Naive thymus-derived CD4-positive, alpha-beta T cell (primary cell): ENCODE measurements around the gene DCP1A. TPM values are rescaled to one million over a fixed set of nuclear protein-coding genes. Genes with fewer than 3 reads are reported as not detected.

Experiments
- ATAC-seq: fragments of 150-1000 bp; cut with Tn5 transposase; 2 replicates; pipeline ENCODE4 v1.10.0; 2021; ENCODE audit warnings: mild to moderate bottlenecking, moderate library complexity
- CTCF ChIA-PET: fragments of 350-600 bp; sonication (Branson Sonifier 250); formaldehyde crosslinking; loops from one replicate; lab custom pipeline; 2021; ENCODE audit warnings: antibody characterized with exemption; lab: Charles Lee
- POLR2A ChIA-PET: fragments of 350-600 bp; sonication (Branson Sonifier 250); formaldehyde crosslinking; loops from one replicate; lab custom pipeline; 2021; ENCODE audit warnings: antibody characterized with exemption, inconsistent platforms; lab: Charles Lee
- DNase-seq, 9 donors: peaks; one replicate each; pipeline versions ENCODE4 v3.0.0 to v3.0.0-alpha.2; 2020 to 2022; ENCODE audit warnings: mixed read lengths in 1 of 9
- H3K27ac ChIP-seq: one replicate; pipeline ENCODE4 v1.7.0; 2013; ENCODE audit warnings: mild to moderate bottlenecking, low read depth, low read length, moderate library complexity
- H3K27me3 ChIP-seq, 2 donors: one replicate each; pipeline ENCODE4 v1.7.0; 2013; ENCODE audit warnings: low read length in 2 of 2, mild to moderate bottlenecking in 2 of 2, moderate library complexity in 2 of 2; ENCODE audit not compliant: control insufficient read depth in 2 of 2, insufficient read depth in 2 of 2
- H3K36me3 ChIP-seq, 3 experiments: 1 replicate in 2 of 3; 2 replicates in 1 of 3; pipeline ENCODE4 v1.7.0; 2013; ENCODE audit warnings: low read length in 3 of 3, mild to moderate bottlenecking in 3 of 3, moderate library complexity in 1 of 3; ENCODE audit not compliant: insufficient read depth in 3 of 3, control insufficient read depth in 2 of 3
- H3K4me1 ChIP-seq, 2 donors: one replicate each; pipeline ENCODE4 v1.7.0; 2013; ENCODE audit warnings: low read length in 2 of 2, mild to moderate bottlenecking in 2 of 2, moderate library complexity in 1 of 2; ENCODE audit not compliant: control insufficient read depth in 2 of 2, insufficient read depth in 2 of 2
- H3K4me3 ChIP-seq: 2 replicates; pipeline ENCODE4 v1.7.0; 2013; ENCODE audit warnings: mild to moderate bottlenecking, low read length
- H3K9me3 ChIP-seq, 3 experiments: 1 replicate in 2 of 3; 2 replicates in 1 of 3; pipeline ENCODE4 v1.7.0; 2013; ENCODE audit warnings: low read length in 3 of 3; ENCODE audit not compliant: control insufficient read depth in 2 of 3
- H3K27ac Mint-ChIP-seq, 9 donors: one replicate each; pipeline ENCODE4 v1.8.0; 2020 to 2022; ENCODE audit warnings: mixed read lengths in 9 of 9, mild to moderate bottlenecking in 8 of 9, moderate library complexity in 5 of 9, inconsistent platforms in 2 of 9
- H3K27me3 Mint-ChIP-seq, 5 donors: one replicate each; pipeline ENCODE4 v1.8.0; 2021 to 2022; ENCODE audit warnings: mixed read lengths in 5 of 5, mild to moderate bottlenecking in 1 of 5
- H3K36me3 Mint-ChIP-seq, 5 donors: one replicate each; pipeline ENCODE4 v1.8.0; 2020 to 2022; ENCODE audit warnings: mixed read lengths in 5 of 5, mild to moderate bottlenecking in 3 of 5, inconsistent platforms in 1 of 5
- H3K4me1 Mint-ChIP-seq, 7 donors: one replicate each; pipeline ENCODE4 v1.8.0; 2020 to 2022; ENCODE audit warnings: mixed read lengths in 7 of 7, mild to moderate bottlenecking in 3 of 7, inconsistent platforms in 1 of 7
- H3K4me3 Mint-ChIP-seq, 10 donors: one replicate each; pipeline ENCODE4 v1.8.0; 2020 to 2022; ENCODE audit warnings: mild to moderate bottlenecking in 10 of 10, mixed read lengths in 10 of 10, moderate library complexity in 6 of 10, inconsistent platforms in 2 of 10
- H3K9me3 Mint-ChIP-seq, 11 donors: one replicate each; pipeline ENCODE4 v1.8.0; 2020 to 2022; ENCODE audit warnings: mixed read lengths in 11 of 11, mild to moderate bottlenecking in 4 of 11, inconsistent platforms in 1 of 11, moderate library complexity in 1 of 11
- intact Hi-C, 2 donors: fragments of 100-400 bp; cut with micrococcal nuclease; formaldehyde crosslinking; loops; one replicate each; pipeline ENCODE4 v1.15.1; 2023
- polyA plus RNA-seq, 2 donors: library from polyadenylated mRNA; unstranded; fragments of 300-500 nt; fragmentation: Illumina TruSeq; gene quantifications; one replicate each; pipeline ENCODE4 v1.2.3, GENCODE V29; 2021
- total RNA-seq, 6 experiments: library from RNA in 5 of 6; stranded (reverse) in 5 of 6; gene quantifications; 1 replicate in 5 of 6; 2 replicates in 1 of 6; pipeline ENCODE4 v1.2.3 and lab custom pipeline; 2021 to 2026

Gene DCP1A
- total and polyA plus RNA-seq, 7 experiments from 2014 or later: 34.0 to 68.0 (median 46.1) TPM

DNA sequence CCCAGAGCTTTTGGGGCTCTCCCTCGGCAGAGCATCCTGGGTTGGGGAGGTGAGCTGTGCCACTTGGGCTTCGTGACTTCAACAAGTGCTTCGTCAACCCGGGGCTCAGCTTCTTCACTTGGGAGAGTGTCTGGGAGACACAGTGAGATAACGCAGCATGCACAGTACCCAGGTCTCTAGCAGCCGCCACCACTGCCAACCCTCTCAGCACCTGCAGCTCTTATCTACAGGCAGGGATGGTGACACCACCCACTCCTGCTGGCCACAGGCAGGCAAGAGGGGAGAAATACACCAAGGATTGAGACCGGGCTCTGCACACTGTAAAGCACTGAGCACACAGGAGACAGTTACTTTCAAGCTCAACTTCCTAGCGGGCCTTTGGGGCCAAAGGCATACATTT, 103.1 kb downstream of the DCP1A start:
- peaks cover 0 to 17% (median 4%) of the 10 kb centered on the region in 5 donors for H3K36me3 Mint-ChIP-seq
- H3K4me1 Mint-ChIP-seq: peaks cover 17 to 35% (median 29%) of the 10 kb centered on the region in 7 donors

DNA sequence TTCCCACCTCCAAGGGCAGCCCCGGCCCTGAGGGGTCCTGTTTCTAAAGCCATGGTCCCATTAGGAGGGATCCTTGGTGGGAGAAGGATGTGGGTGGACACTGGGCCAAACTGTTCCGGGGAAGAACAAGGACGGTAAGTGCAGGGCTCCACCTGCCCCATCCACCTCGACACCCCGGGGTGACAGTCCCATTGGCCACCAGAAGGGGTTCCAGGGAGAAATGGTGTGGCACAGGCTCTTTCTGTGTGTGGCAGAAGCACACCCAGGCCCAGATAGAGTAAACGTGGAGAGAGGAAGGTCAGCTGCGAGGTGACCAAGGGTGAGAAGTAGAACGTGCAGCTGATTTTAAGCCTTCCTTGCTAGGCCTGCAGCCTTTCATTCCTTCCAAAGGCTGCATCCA, 103.6 kb downstream of the DCP1A start:
- Mint-ChIP-seq H3K4me3 (no peak overlapping the region), H3K27ac (peak overlapping the region in 2 of 9 donors; percentile 2 to 18)

More for the DNA sequence above, 103.1 kb downstream of the DCP1A start:
- intact Hi-C loops: no loop called here
- Histone ChIP-seq H3K27ac (no peak overlapping the region), H3K9me3 (no peaks in the 10 kb centered on the region), H3K27me3 (no peaks in the 10 kb centered on the region), H3K4me1 (no peaks in the 10 kb centered on the region), H3K4me3 (no peak overlapping the region), H3K36me3 (peaks cover 0 to 44% (median 12%) of the 10 kb centered on the region in 3 experiments)
- CTCF ChIA-PET: no interaction called here
- Mint-ChIP-seq H3K4me3 (no peak overlapping the region), H3K27ac (peak overlapping the region in 2 of 9 donors; percentile 2 to 18), H3K9me3 (no peaks in the 10 kb centered on the region), H3K27me3 (no peaks in the 10 kb centered on the region)
- POLR2A ChIA-PET: no interaction called here
- no peak for DNase-seq
- ATAC-seq: no peak

DNA sequence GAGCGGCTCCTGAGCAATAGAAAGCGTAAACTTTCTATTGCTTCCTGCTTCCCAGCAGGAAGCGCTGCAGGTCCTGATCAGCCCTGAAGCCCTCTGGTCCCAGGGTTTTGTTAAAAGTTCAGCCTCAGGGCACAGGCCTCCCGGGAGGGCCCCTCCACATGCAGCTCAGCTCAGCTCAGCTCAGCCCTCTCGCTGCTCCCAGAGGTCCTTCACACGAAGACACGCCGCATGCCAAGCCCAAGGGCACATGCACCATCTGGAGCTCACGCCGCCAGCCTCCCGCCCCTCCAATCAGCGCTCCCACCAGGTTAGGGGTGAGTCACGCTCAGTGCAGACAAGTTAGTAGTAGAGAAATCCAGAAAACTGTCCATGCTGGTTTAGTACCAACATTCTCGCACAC, 104.2 kb downstream of the DCP1A start:
- no peak overlapping the region for H3K27ac ChIP-seq
- H3K4me3 Mint-ChIP-seq: no peak overlapping the region
- CTCF ChIA-PET: no interaction called here
- peaks cover 0 to 55% (median 12%) of the 10 kb centered on the region in 3 experiments for H3K36me3 ChIP-seq
- no peak overlapping the region for H3K4me3 ChIP-seq
- H3K27ac Mint-ChIP-seq: no peak overlapping the region
- peaks cover 12 to 29% (median 23%) of the 10 kb centered on the region in 7 donors for H3K4me1 Mint-ChIP-seq
- H3K9me3 ChIP-seq: no peaks in the 10 kb centered on the region
- no peaks in the 10 kb centered on the region for H3K4me1 ChIP-seq
- intact Hi-C loops: no loop called here
- DNase-seq: no peak
- peaks cover 0 to 22% (median 7%) of the 10 kb centered on the region in 5 donors for H3K36me3 Mint-ChIP-seq
- H3K9me3 Mint-ChIP-seq: no peaks in the 10 kb centered on the region
- H3K27me3 Mint-ChIP-seq: no peaks in the 10 kb centered on the region
- ATAC-seq: no peak
- POLR2A ChIA-PET: interaction anchor here (0.7 kb wide), 1 partner anchor 136 kb away, joined by 3 read pairs; no protein-coding TSS in a partner anchor
- H3K27me3 ChIP-seq: no peaks in the 10 kb centered on the region

More for the DNA sequence above, 103.6 kb downstream of the DCP1A start:
- H3K4me1 ChIP-seq: no peaks in the 10 kb centered on the region
- Mint-ChIP-seq H3K27me3 (no peaks in the 10 kb centered on the region), H3K4me1 (peaks cover 17 to 35% (median 29%) of the 10 kb centered on the region in 7 donors), H3K9me3 (no peaks in the 10 kb centered on the region), H3K36me3 (peaks cover 0 to 21% (median 6%) of the 10 kb centered on the region in 5 donors)
- ChIA-PET POLR2A (interaction anchor here (0.7 kb wide), 1 partner anchor 136 kb away, joined by 3 read pairs; no protein-coding TSS in a partner anchor), CTCF (no interaction called here)
- DNase-seq (no peak), ATAC-seq (no peak)
- peaks cover 0 to 49% (median 12%) of the 10 kb centered on the region in 3 experiments for H3K36me3 ChIP-seq
- H3K27me3 ChIP-seq: no peaks in the 10 kb centered on the region
- intact Hi-C loops: no loop called here
- no peak overlapping the region for H3K4me3 ChIP-seq
- H3K9me3 ChIP-seq: no peaks in the 10 kb centered on the region
- H3K27ac ChIP-seq: no peak overlapping the region

DNA sequence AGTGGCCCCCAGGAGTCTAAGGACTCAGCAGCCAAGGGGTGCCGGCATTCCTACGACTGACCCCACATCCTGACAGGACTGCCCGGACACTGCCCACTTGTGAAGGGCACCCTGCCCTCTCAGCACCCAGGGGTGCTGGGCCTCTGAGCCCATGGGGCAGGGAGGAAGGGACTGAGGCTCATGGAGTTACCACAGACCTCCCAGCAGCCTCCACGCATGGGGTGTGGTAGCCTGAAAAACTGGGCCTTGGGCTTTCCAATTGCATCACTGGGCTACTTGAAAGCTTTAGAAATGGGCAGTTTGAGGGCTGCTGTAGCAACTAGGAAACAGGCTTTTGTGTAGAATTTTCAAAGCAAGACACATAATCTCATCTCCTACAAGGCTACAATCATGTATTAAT, 104.7 kb downstream of the DCP1A start:
- POLR2A ChIA-PET: no interaction called here
- Histone ChIP-seq H3K36me3 (peaks cover 0 to 60% (median 12%) of the 10 kb centered on the region in 3 experiments), H3K27me3 (no peaks in the 10 kb centered on the region), H3K9me3 (no peaks in the 10 kb centered on the region), H3K4me1 (no peaks in the 10 kb centered on the region), H3K4me3 (no peak overlapping the region), H3K27ac (no peak overlapping the region)
- no peak overlapping the region for H3K4me3 Mint-ChIP-seq
- DNase-seq: no peak
- peaks cover 0 to 20% (median 7%) of the 10 kb centered on the region in 5 donors for H3K36me3 Mint-ChIP-seq
- peaks cover 7 to 24% (median 18%) of the 10 kb centered on the region in 7 donors for H3K4me1 Mint-ChIP-seq
- peak; percentile 74 for ATAC-seq
- no peaks in the 10 kb centered on the region for H3K27me3 Mint-ChIP-seq
- CTCF ChIA-PET: no interaction called here
- no peaks in the 10 kb centered on the region for H3K9me3 Mint-ChIP-seq
- no peak overlapping the region for H3K27ac Mint-ChIP-seq
- intact Hi-C loops: no loop called here

DNA sequence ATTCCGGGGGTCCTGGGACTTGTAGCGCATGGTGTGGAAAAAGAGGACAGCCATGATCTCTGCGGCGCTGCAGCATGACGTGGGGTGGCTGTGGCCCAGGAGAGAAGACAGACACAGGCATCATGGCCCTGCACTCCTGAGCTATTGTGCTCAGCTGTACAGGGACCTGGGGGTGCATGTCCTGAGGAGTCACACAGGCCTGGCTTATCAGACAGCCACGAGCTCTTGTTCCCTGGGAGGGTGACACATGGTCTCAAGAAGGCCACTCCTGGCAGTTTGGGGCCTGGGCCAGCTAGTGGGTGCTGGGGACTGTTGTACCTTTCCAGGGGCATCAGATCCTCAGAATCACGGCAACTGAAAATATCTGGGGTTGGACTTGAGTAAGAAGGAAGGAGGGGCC, 105.2 kb downstream of the DCP1A start:
- Histone ChIP-seq H3K4me3 (no peak overlapping the region), H3K36me3 (peaks cover 0 to 63% (median 12%) of the 10 kb centered on the region in 3 experiments), H3K9me3 (no peaks in the 10 kb centered on the region), H3K4me1 (no peaks in the 10 kb centered on the region), H3K27ac (no peak overlapping the region), H3K27me3 (no peaks in the 10 kb centered on the region)
- Mint-ChIP-seq H3K27me3 (no peaks in the 10 kb centered on the region), H3K9me3 (no peaks in the 10 kb centered on the region), H3K27ac (peak overlapping the region in 1 of 9 donors; percentile 15), H3K36me3 (peaks cover 0 to 23% (median 7%) of the 10 kb centered on the region in 5 donors), H3K4me3 (no peak overlapping the region), H3K4me1 (peaks cover 6 to 22% (median 16%) of the 10 kb centered on the region in 7 donors)
- ChIA-PET POLR2A (no interaction called here), CTCF (no interaction called here)
- ATAC-seq (no peak), DNase-seq (no peak)
- intact Hi-C loops: no loop called here

DNA sequence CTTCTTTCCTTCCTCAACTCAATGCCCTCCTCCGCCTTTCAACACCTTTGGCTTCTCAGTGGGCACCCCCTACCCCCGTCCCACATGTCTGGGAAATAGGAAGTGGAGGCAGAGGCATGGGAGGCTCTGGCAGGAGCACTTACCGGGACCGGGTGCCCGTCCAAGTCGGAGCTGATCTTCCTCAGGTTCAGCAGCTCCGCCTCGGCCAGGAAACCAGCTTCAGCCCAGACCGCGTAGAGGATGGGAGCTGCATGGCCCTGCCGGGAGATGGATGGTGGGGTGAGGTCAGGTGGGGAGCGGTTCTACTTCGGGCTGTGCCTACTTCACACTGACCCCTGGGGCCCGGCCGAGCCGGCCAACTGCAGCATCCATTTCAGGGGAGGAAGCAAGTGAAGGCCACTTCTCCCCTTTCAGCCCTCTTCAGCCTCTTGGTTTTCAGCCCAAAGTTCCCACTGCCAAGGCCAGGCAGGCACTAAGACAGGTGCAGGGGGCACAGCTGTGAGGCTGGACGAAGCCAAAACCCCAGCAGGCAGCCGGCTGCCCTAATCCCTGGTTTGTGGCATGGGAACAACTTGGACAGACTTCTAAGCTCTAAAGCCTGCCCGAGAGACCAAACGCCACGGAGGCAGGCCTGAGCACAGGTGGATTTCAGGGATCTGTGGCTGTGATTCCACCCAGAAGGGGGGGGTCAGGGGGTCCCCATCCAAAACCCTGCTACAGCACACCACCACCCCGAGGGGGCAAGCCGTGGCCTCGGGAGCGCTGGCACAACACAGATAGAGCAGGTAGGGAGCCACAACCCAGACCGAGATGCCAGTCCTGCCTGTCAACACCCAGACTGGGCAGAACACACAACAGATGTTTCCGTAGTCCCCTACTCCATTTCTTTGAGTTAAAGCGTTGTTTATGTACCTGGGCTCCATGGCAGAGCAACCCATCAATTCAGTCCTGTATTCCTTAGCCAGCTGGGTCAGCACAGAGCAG, 106.1 kb downstream of the DCP1A start:
- DNase-seq: no peak
- no peaks in the 10 kb centered on the region for H3K9me3 ChIP-seq
- intact Hi-C loops: no loop called here
- ChIA-PET POLR2A (no interaction called here), CTCF (no interaction called here)
- H3K27ac ChIP-seq: no peak overlapping the region
- H3K4me3 Mint-ChIP-seq: no peak overlapping the region
- H3K4me3 ChIP-seq: no peak overlapping the region
- ATAC-seq: no peak
- H3K36me3 Mint-ChIP-seq: peaks cover 0 to 21% (median 6%) of the 10 kb centered on the region in 5 donors
- no peaks in the 10 kb centered on the region for H3K27me3 Mint-ChIP-seq
- peaks cover 0 to 69% (median 17%) of the 10 kb centered on the region in 3 experiments for H3K36me3 ChIP-seq
- H3K4me1 ChIP-seq: no peaks in the 10 kb centered on the region
- H3K27ac Mint-ChIP-seq: peak overlapping the region in 1 of 9 donors; percentile 15
- H3K4me1 Mint-ChIP-seq: peaks cover 5 to 22% (median 10%) of the 10 kb centered on the region in 7 donors
- no peaks in the 10 kb centered on the region for H3K9me3 Mint-ChIP-seq
- H3K27me3 ChIP-seq: no peaks in the 10 kb centered on the region
